SK-N-MC (cell line): ENCODE data around the gene JAM2.

Experiments used
- EZH2 ChIP-seq: fragments of 200-600 bp; sonication (generic); IDR thresholded peaks from one replicate; pipeline ENCODE4 v1.6.1; 2017; ENCODE audit warnings: antibody characterized with exemption
- POLR2AphosphoS5 ChIP-seq: IDR thresholded peaks from 2 replicates; pipeline ENCODE4 v1.6.1; 2012; ENCODE audit warnings: mild to moderate bottlenecking, low read depth, low read length, borderline replicate concordance

GRCh38 chr21:25733859-25734653, 95.0 kb downstream of the JAM2 start:
- TF ChIP-seq EZH2, result no peak
- TF ChIP-seq POLR2AphosphoS5, result no peak
